ENCODE data around the gene ADARB2.

The ADARB2 gene

GRCh38 chr10:1217237-1217587 is 520.1 kb downstream of the ADARB2 start:
- ChIA-PET CTCF (no interaction called here), POLR2A (no interaction called here)
- TF ChIP-seq ZNF121 (tag by site-specific recombination; IDR thresholded peaks at IDR 0.05), result no peak
- no peak for TF ChIP-seq PRDM6 (tag by site-specific recombination; IDR thresholded peaks at IDR 0.05)
- no peak for TF ChIP-seq ZIC2 (tag by site-specific recombination; IDR thresholded peaks at IDR 0.05)
- no peak for TF ChIP-seq PRDM4 (tag by site-specific recombination; IDR thresholded peaks at IDR 0.05)
- no peak for TF ChIP-seq ZNF518A (tag by site-specific recombination; conservative IDR thresholded peaks at IDR 0.05; ENCODE audit: low read depth)
- no peak for TF ChIP-seq ZBTB20 (tag by site-specific recombination; IDR thresholded peaks at IDR 0.05)
- no peak for TF ChIP-seq ZNF423 (tag by site-specific recombination; IDR thresholded peaks at IDR 0.05)
- no peak for TF ChIP-seq ZNF366 (tag by site-specific recombination; conservative IDR thresholded peaks at IDR 0.05)
- no peak for TF ChIP-seq ZNF610 (tag by site-specific recombination; IDR thresholded peaks at IDR 0.05; ENCODE audit: borderline replicate concordance)
- TF ChIP-seq ELK4 (IDR thresholded peaks at IDR 0.05; ENCODE audit: borderline replicate concordance, low read depth, low read length), result no peak
- TF ChIP-seq ZNF677 (tag by site-specific recombination; IDR thresholded peaks at IDR 0.05), result no peak
- no peak for TF ChIP-seq TSHZ1 (tag by site-specific recombination; IDR thresholded peaks at IDR 0.05; ENCODE audit: borderline replicate concordance)
- TF ChIP-seq ZNF660 (tag by site-specific recombination; IDR thresholded peaks at IDR 0.05), result no peak
- no peak for TF ChIP-seq ZNF621 (tag by site-specific recombination; IDR thresholded peaks at IDR 0.05)
- Histone ChIP-seq H3K36me3 (ENCODE audit: control insufficient read depth in 2 of 2, insufficient read depth in 1 of 2, low read length in 2 of 2) (no peaks in the 10 kb centered on the region), H3K27ac (ENCODE audit: extremely low read depth, low read depth, low read length) (no peak overlapping the region), H3K4me1 (ENCODE audit: control insufficient read depth, insufficient read depth, low read length) (no peaks in the 10 kb centered on the region), H3K4me3 (ENCODE audit: low read depth, low read length) (no peak overlapping the region), H3K9me3 (ENCODE audit: control insufficient read depth, insufficient read depth, low read depth, low read length) (no peaks in the 10 kb centered on the region)
